Kidney epithelial cell (primary cell): ENCODE results near the gene RNF112. TPM values are rescaled to one million over a fixed set of nuclear protein-coding genes. Genes with fewer than 3 reads are reported as not detected.

Experiments used
- DNase-seq: peaks from one replicate; pipeline ENCODE4 v3.0.0-alpha.2; 2010; ENCODE audit warnings: low read depth
- H3K27me3 ChIP-seq: 2 replicates; pipeline ENCODE4 v1.6.0; 2011; ENCODE audit warnings: low read length; ENCODE audit not compliant: control insufficient read depth, insufficient read depth
- H3K36me3 ChIP-seq: 2 replicates; pipeline ENCODE4 v1.5.1; 2011; ENCODE audit warnings: low read length; ENCODE audit not compliant: control insufficient read depth, insufficient read depth
- H3K4me3 ChIP-seq: 2 replicates; pipeline ENCODE4 v1.5.1; 2011; ENCODE audit warnings: low read depth, mild to moderate bottlenecking, control low read depth, low read length
- CTCF ChIP-seq: IDR thresholded peaks from 2 replicates; pipeline ENCODE4 v1.5.1; 2011; ENCODE audit warnings: mild to moderate bottlenecking, moderate library complexity, low read length, control low read depth, inconsistent platforms; ENCODE audit not compliant: insufficient read depth, poor library complexity, severe bottlenecking
- total RNA-seq: library from RNA; depleted of rRNA; stranded (reverse); fragments of >200 nt; gene quantifications from 2 replicates; pipeline ENCODE4 v1.2.3, GENCODE V29; 2015

Gene RNF112, protein sequence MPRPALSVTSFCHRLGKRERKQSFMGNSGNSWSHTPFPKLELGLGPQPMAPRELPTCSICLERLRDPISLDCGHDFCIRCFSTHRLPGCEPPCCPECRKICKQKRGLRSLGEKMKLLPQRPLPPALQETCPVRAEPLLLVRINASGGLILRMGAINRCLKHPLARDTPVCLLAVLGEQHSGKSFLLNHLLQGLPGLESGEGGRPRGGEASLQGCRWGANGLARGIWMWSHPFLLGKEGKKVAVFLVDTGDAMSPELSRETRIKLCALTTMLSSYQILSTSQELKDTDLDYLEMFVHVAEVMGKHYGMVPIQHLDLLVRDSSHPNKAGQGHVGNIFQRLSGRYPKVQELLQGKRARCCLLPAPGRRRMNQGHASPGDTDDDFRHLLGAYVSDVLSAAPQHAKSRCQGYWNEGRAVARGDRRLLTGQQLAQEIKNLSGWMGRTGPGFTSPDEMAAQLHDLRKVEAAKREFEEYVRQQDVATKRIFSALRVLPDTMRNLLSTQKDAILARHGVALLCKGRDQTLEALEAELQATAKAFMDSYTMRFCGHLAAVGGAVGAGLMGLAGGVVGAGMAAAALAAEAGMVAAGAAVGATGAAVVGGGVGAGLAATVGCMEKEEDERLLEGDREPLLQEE
- total RNA-seq = 0.08 TPM in 1 of 2 replicates, not detected in the other

DNA sequence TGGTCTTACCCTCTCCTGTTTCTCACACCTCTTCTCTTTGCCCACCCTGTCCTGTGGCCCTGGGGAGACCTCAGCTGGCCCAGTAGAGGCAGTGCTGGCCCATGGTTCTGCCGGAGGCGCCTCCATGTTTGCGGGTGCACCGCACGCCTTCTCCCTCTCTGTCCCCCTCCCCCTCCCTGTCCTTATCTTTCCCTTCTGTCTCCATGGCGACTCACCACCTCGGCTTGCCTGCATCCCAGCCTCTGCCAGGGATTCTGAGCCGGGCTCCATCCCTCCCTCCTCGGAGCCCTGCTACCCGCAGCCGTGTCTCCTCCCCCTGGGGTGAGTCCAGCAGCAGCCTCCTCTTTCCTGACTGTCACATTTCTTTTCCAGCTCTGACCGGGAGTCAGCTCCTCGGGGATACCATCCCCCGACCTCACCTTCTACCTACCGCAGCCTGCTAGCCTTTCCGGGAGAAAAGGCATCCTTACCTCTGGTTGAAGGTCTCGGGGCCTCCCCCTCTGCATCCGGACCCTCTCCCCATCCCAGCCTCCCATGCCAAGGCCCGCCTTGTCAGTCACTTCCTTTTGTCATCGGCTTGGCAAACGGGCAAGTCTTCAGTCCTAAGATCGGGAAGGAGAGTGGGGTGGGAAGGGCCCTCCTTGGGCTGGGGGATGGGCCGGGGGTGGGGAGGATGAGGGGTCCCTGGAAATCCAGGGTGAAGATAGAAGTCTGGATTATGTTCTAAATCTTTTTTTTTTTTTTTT is at the start of gene RNF112:
Gene RNF112, plus strand, starts transcription at position 358 of the 746 bp plus-strand sequence. Its CDS starts 177 bp downstream, at position 535.
- DNase-seq = no peak
- Histone ChIP-seq H3K27me3 (peaks cover 24% of the 10 kb centered on the region), H3K36me3 (no peaks in the 10 kb centered on the region), H3K4me3 (no peak within 1 kb of the TSS)
- no peak for TF ChIP-seq CTCF

GRCh38 chr17:19361326-19361725 is 49.7 kb upstream of the RNF112 start:
- Histone ChIP-seq H3K36me3 (no peaks in the 10 kb centered on the region), H3K4me3 (no peak overlapping the region), H3K27me3 (no peaks in the 10 kb centered on the region)
- DNase-seq = no peak
- TF ChIP-seq CTCF = no peak

GRCh38 chr17:19361944-19362276 is 49.1 kb upstream of the RNF112 start:
- no peak for DNase-seq
- Histone ChIP-seq H3K27me3 (no peaks in the 10 kb centered on the region), H3K4me3 (peak overlapping the region; percentile 72), H3K36me3 (no peaks in the 10 kb centered on the region)
- no peak for TF ChIP-seq CTCF

DNA sequence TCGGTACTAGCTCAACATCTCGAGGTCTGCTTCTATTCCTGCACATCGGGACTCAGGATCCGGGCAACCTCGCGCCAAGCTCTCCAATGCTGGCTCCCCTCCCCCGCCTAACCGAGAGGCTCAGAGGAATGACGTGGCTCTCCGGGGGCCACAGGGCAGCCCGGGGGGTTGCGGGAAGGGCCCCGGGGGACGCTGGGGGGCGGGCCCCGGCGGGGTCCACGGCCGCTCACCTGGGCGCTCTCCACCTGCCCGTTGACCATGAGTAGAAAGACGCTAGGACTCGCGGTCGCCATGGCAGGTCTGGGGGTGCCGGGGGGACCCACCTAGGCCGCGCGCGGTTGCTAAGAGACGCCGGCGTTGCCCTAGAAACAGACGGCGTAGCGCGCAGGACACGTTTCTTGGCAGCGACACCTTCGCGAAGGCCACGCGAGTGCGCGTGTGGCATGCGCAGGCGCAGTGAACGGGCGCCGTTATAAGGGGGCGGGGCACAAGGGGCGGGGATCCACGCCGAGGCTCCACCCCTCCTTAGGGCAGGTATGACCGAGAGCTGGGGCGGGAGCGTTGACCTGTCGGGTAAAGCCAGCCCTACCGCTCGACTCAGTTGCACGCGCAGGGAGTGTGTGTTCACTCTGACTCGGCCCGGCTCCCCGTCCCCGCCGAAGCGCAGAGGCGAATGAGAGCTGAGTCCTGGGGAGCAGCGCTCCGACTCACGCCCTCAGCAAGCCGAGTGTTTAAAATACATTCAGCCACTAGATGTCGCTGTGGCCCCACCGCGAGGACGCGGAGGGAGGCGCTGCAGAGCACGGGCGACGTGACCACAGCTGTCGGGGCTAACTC is 48.5 kb upstream of the RNF112 start, which contains the start of gene B9D1:
Gene B9D1, minus strand, starts transcription at position 447 of the 837 bp plus-strand sequence. Its CDS starts 154 bp downstream, at position 293.
- Histone ChIP-seq H3K4me3 (peak within 1 kb of the TSS; percentile 72), H3K36me3 (no peaks in the 10 kb centered on the region), H3K27me3 (no peaks in the 10 kb centered on the region)
- TF ChIP-seq CTCF = peak; percentile 93
- no peak for DNase-seq

DNA sequence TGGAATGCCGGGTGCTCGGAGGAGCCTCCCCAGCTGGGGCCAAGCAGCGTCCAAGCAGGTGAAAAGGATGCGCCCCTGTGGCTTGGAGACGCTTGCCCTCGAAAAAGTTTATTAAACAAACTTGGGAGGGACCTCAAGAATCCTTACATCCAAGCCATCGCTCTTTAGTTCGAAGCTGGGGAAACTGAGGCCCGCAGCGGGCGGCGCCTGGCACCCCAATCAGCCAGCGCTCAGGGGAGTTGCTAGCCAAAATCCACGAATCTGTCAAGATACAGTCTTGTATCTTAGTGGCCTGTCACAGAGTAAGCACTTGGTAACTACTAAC is 48.0 kb upstream of the RNF112 start:
- TF ChIP-seq CTCF = no peak
- DNase-seq = no peak
- no peak overlapping the region for H3K4me3 ChIP-seq
- no peaks in the 10 kb centered on the region for H3K27me3 ChIP-seq
- H3K36me3 ChIP-seq = no peaks in the 10 kb centered on the region
